Measurements from ENCODE around the gene TBC1D16.

The TBC1D16 gene

GRCh38 chr17:79929257-79930061, 106.2 kb downstream of the TBC1D16 start:
- no peak for TF ChIP-seq CTCF (IDR thresholded peaks at IDR 0.05; ENCODE audit: low read depth, low read length)
- no peak for DNase-seq (ENCODE audit: low read depth in 2 of 2)
- H3K4me3 ChIP-seq (replicated peaks in 1 of 2; ENCODE audit: low read depth in 2 of 2, low read length in 2 of 2) = no peak overlapping the region

DNA sequence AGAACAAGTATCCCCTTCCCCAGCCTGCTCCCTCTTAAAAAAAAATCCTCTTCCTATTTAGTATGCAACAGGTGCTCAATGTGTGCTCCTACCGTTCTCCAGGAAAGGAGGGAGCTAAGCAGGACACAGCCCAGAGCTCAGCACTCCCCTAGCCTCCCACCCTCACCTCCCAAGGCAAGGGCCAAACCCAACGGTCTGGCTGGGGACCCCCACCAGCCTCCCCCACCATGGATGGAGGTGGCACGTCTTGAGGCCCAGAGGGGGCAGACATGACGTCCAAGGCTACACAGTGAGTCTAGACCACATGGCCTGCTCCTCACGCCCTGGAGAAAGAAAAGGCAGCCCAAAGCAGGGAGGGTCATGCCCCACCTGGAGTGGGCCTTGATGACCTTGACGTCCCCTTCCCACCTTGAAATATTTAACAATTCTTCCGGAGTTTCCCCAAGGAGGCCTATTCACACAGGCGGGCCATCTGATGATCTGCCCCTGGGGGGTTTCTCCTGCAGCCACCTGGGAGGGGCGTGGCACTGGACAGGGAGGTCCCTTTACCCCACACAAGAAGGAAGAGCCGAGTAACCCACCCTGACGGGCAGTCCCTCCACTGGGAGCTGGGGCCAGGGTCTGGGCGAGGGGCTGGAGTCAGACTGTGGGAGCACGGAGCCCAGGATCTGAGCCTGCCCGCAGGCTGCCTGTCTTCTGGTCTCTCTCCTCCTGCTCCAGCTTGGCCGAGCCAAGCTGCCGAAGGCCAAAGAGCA, 107.0 kb downstream of the TBC1D16 start:
- no peak for DNase-seq (ENCODE audit: low read depth in 2 of 2)
- no peak for TF ChIP-seq CTCF (IDR thresholded peaks at IDR 0.05; ENCODE audit: low read depth, low read length)
- H3K4me3 ChIP-seq (replicated peaks in 1 of 2; ENCODE audit: low read depth in 2 of 2, low read length in 2 of 2) = no peak overlapping the region

DNA sequence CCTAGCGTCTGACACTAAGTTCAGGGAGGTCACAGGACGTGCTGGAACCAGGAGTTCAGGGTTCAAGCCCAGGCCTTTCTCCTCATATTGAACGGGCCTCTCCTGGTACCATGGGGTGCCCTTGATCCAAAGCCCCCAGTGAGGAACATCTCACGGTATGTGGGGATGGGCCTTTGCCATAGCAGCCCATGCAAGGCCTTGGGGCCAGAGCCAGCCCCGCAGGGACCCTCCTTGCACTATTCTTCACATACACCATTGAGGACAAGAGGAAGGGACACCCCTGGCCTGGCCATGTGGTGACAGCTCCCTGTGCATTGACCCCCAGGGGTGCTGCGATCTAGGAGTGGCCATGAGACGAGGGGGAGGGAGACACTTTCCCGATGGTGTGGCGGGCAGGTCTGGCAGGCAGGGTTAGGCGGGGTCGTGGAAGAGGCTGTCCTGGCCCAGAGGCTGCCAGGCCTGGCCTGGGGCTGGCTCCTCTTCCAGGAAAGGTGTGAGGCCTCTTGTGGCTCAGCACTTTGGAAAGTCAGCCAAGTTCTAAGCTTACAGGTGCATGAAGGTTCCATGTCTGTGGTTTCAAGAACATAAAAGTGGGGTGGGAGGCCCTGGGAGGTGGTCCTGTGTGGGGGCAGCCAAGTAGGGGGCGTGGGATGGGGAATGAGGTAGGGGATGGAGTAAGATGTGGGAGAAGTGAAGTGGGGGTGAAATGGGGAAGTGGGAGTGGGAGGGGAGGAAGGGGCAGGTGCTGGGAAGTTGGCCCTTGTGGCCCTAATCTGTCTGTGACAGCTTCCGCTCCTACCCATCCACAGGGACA, 107.8 kb downstream of the TBC1D16 start:
- no peak for DNase-seq (ENCODE audit: low read depth in 2 of 2)
- TF ChIP-seq CTCF (IDR thresholded peaks at IDR 0.05; ENCODE audit: low read depth, low read length) = no peak
- no peak overlapping the region for H3K4me3 ChIP-seq (replicated peaks in 1 of 2; ENCODE audit: low read depth in 2 of 2, low read length in 2 of 2)

DNA sequence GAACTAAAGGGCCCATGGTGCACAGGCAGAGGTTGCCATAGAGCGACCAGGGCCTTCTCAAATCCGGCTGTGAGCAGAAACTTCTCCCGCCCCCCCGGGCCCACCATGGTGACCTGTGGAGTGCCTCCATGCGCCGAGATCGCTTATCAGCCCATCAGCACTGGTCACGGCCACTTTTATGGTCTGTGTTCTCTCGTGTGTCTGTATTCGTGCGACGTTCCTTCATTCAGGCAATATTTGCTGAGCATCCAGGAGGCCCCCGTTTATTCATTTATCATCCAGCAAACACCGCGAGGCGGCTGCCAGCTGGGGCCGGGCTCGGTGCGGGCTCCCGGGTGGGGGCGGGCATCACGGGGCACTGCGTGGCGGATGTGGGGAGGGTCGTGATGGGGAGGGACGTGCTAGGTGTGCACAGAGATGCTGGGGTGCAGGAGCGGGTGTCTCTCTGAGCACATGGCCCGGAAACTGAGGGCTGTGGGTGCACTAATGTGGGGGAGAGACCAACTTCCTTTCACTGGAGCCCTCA, 108.5 kb downstream of the TBC1D16 start:
- no peak overlapping the region for H3K4me3 ChIP-seq (replicated peaks in 1 of 2; ENCODE audit: low read depth in 2 of 2, low read length in 2 of 2)
- no peak for DNase-seq (ENCODE audit: low read depth in 2 of 2)
- no peak for TF ChIP-seq CTCF (IDR thresholded peaks at IDR 0.05; ENCODE audit: low read depth, low read length)

DNA sequence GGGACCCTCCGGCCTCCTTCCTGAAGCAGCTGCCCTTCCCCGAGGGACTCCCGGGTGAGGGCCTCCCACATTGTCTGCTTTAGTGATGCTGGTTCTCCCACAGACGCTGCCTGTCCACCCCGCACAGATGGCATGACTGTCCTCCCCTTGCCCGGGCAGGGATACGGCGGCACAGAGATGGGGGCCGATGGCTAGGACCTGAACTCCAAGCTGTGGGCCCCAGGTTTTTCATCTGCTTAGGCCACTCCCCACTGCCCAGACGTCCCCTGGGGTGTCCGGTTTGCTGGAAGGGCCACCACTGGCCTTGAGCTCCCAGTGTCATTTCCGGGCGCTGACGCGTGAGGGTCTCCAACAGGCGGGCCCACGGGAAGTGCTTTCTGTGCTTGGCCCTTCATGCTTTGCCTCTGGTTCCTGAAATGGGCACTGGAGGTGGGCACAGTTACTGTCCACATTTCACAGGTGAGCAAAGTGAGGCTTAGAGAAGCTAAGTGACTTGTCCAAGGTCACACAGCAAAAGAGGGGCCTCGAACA, 109.0 kb downstream of the TBC1D16 start:
- H3K4me3 ChIP-seq (replicated peaks in 1 of 2; ENCODE audit: low read depth in 2 of 2, low read length in 2 of 2) = no peak overlapping the region
- DNase-seq (ENCODE audit: low read depth in 2 of 2) = no peak
- TF ChIP-seq CTCF (IDR thresholded peaks at IDR 0.05; ENCODE audit: low read depth, low read length) = no peak

DNA sequence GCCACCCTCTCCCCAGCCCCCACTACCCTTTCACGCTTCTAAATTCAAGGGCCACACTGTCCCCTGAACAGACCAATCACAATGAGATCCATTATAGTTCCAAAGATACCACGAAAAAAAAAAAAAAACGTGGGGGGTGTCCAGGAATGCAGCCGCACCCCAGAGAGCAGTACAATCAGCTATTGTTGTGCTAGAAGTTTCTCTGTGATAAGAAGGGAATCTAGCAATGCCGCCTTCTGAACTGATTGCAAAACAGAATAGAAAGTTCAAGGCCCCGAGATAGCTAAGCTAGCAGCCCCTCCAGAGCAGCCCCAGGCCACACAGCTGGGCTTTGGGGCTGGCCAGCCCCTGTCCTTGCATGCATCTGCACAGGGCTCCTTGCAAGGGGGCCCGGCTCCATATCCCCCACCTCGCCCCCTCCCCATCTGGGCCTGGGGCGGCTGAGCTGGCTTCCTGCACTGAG, 109.5 kb downstream of the TBC1D16 start:
- DNase-seq (ENCODE audit: low read depth in 2 of 2) = no peak
- no peak for TF ChIP-seq CTCF (IDR thresholded peaks at IDR 0.05; ENCODE audit: low read depth, low read length)

More for the DNA sequence above, 109.5 kb downstream of the TBC1D16 start:
- H3K4me3 ChIP-seq (replicated peaks in 1 of 2; ENCODE audit: low read depth in 2 of 2, low read length in 2 of 2) = no peak overlapping the region
